Activated T-helper 1 cell treated with Interleukin-2 at 50 U/mL for 16 hours (primary cell): ENCODE measurements around the gene CDCA4.

Experiments used
- DNase-seq: peaks from one replicate; pipeline ENCODE4 v3.0.0-alpha.2; 2020; ENCODE audit warnings: low read depth

The CDCA4 gene

GRCh38 chr14:104975481-104976197, 45.2 kb downstream of the CDCA4 start:
- DNase-seq = no peak

- no peak for DNase-seq
These were observed 46.1 kb downstream of the CDCA4 start for GRCh38 chr14:104974665-104975390.

- DNase-seq = no peak
These were observed 46.7 kb downstream of the CDCA4 start for GRCh38 chr14:104974146-104974541.

GRCh38 chr14:104973385-104974145, 47.3 kb downstream of the CDCA4 start:
- DNase-seq = no peak

GRCh38 chr14:104973135-104973384, 47.8 kb downstream of the CDCA4 start:
- no peak for DNase-seq

- no peak for DNase-seq
These were observed 48.4 kb downstream of the CDCA4 start for GRCh38 chr14:104972301-104973134.

GRCh38 chr14:104971447-104972240, 49.2 kb downstream of the CDCA4 start:
- DNase-seq = no peak

GRCh38 chr14:104970231-104971068, 50.4 kb downstream of the CDCA4 start:
- DNase-seq = no peak

GRCh38 chr14:104969741-104970230, 51.1 kb downstream of the CDCA4 start:
- DNase-seq = no peak

- DNase-seq = no peak
These were observed 52.1 kb downstream of the CDCA4 start for GRCh38 chr14:104968541-104969401.

- no peak for DNase-seq
These were observed 52.7 kb downstream of the CDCA4 start for GRCh38 chr14:104968153-104968527.

- DNase-seq = no peak
These were observed 53.3 kb downstream of the CDCA4 start for GRCh38 chr14:104967386-104968152.

- DNase-seq = no peak
These were observed 53.9 kb downstream of the CDCA4 start for GRCh38 chr14:104966981-104967385.

- DNase-seq = no peak
These were observed 54.5 kb downstream of the CDCA4 start for GRCh38 chr14:104966261-104966865.

- DNase-seq = no peak
These were observed 55.2 kb downstream of the CDCA4 start for GRCh38 chr14:104965561-104966231.

GRCh38 chr14:104964546-104964945, 56.3 kb downstream of the CDCA4 start:
- no peak for DNase-seq
